HEK293 (cell line): ENCODE data around the gene FRMD5.

Source experiments
- BCL11B ChIP-seq: fragments of 450-650 bp; formaldehyde crosslinking; IDR thresholded peaks from 2 replicates; pipeline ENCODE4 v1.5.1; 2016; ENCODE audit warnings: low read depth, missing biosample characterization, missing genetic modification characterization
- GLI4 ChIP-seq: fragments of 450-650 bp; formaldehyde crosslinking; IDR thresholded peaks from 2 replicates; pipeline ENCODE4 v1.5.1; 2016; ENCODE audit warnings: missing biosample characterization, missing genetic modification characterization
- HOXD13 ChIP-seq: sonication (generic); formaldehyde crosslinking; IDR thresholded peaks from 2 replicates; pipeline ENCODE4 v1.8.0; 2022; ENCODE audit warnings: missing genetic modification reagents, borderline replicate concordance
- KLF8 ChIP-seq: fragments of 450-650 bp; formaldehyde crosslinking; IDR thresholded peaks from 2 replicates; pipeline ENCODE4 v1.5.1; 2016; ENCODE audit warnings: missing biosample characterization, missing genetic modification characterization
- RBAK ChIP-seq: fragments of 450-650 bp; formaldehyde crosslinking; IDR thresholded peaks from 2 replicates; pipeline ENCODE4 v1.5.1; 2016; ENCODE audit warnings: missing biosample characterization, missing genetic modification characterization
- REPIN1 ChIP-seq: fragments of 450-650 bp; formaldehyde crosslinking; IDR thresholded peaks from 2 replicates; pipeline ENCODE4 v1.5.1; 2017; ENCODE audit warnings: missing biosample characterization, missing genetic modification characterization, low read depth
- TCF7L2 ChIP-seq: IDR thresholded peaks from 2 replicates; pipeline ENCODE4 v1.6.1; 2011; ENCODE audit warnings: low read depth, mild to moderate bottlenecking, inconsistent platforms, low read length, moderate library complexity, borderline replicate concordance
- ZBTB21 ChIP-seq: fragments of 450-650 bp; formaldehyde crosslinking; IDR thresholded peaks from 2 replicates; pipeline ENCODE4 v1.5.1; 2017; ENCODE audit warnings: missing biosample characterization, missing genetic modification characterization
- ZIC2 ChIP-seq: fragments of 450-650 bp; formaldehyde crosslinking; IDR thresholded peaks from 2 replicates; pipeline ENCODE4 v1.5.1; 2016; ENCODE audit warnings: missing biosample characterization, missing genetic modification characterization
- ZNF2 ChIP-seq: fragments of 450-650 bp; formaldehyde crosslinking; IDR thresholded peaks from 2 replicates; pipeline ENCODE4 v1.5.1; 2016; ENCODE audit warnings: missing biosample characterization, missing genetic modification characterization
- ZNF266 ChIP-seq: fragments of 450-650 bp; formaldehyde crosslinking; IDR thresholded peaks from 2 replicates; pipeline ENCODE4 v1.5.1; 2016; ENCODE audit warnings: missing biosample characterization, missing genetic modification characterization, low read depth
- ZNF280D ChIP-seq: fragments of 450-650 bp; formaldehyde crosslinking; IDR thresholded peaks from 2 replicates; pipeline ENCODE4 v1.5.1; 2016; ENCODE audit warnings: missing biosample characterization, missing genetic modification characterization
- ZNF311 ChIP-seq: fragments of 450-650 bp; formaldehyde crosslinking; IDR thresholded peaks from 2 replicates; pipeline ENCODE4 v1.5.1; 2017; ENCODE audit warnings: missing biosample characterization, missing genetic modification characterization, borderline replicate concordance
- ZNF416 ChIP-seq: fragments of 450-650 bp; formaldehyde crosslinking; IDR thresholded peaks from 2 replicates; pipeline ENCODE4 v1.5.1; 2016; ENCODE audit warnings: missing biosample characterization, missing genetic modification characterization
- ZNF514 ChIP-seq: fragments of 450-650 bp; formaldehyde crosslinking; IDR thresholded peaks from 2 replicates; pipeline ENCODE4 v1.5.1; 2016; ENCODE audit warnings: missing biosample characterization, missing genetic modification characterization
- ZNF521 ChIP-seq: fragments of 450-650 bp; formaldehyde crosslinking; IDR thresholded peaks from 2 replicates; pipeline ENCODE4 v1.5.1; 2017; ENCODE audit warnings: missing biosample characterization, mild to moderate bottlenecking, missing genetic modification characterization
- ZNF530 ChIP-seq: fragments of 450-650 bp; formaldehyde crosslinking; IDR thresholded peaks from 2 replicates; pipeline ENCODE4 v1.5.1; 2016; ENCODE audit warnings: low read depth, missing biosample characterization, missing genetic modification characterization
- ZNF558 ChIP-seq: fragments of 450-650 bp; formaldehyde crosslinking; IDR thresholded peaks from 2 replicates; pipeline ENCODE4 v1.5.1; 2016; ENCODE audit warnings: missing biosample characterization, missing genetic modification characterization
- ZNF561 ChIP-seq: fragments of 450-650 bp; IDR thresholded peaks from 2 replicates; pipeline ENCODE4 v1.5.1; 2018; ENCODE audit warnings: missing biosample characterization, missing genetic modification characterization, borderline replicate concordance
- ZNF626 ChIP-seq: fragments of 450-650 bp; sonication (Bioruptor Pico); formaldehyde crosslinking; IDR thresholded peaks from 2 replicates; pipeline ENCODE4 v1.5.1; 2018; ENCODE audit warnings: missing biosample characterization, missing genetic modification characterization, inconsistent platforms
- ZNF747 ChIP-seq: fragments of 450-650 bp; formaldehyde crosslinking; IDR thresholded peaks from 2 replicates; pipeline ENCODE4 v1.5.1; 2016; ENCODE audit warnings: missing biosample characterization, missing genetic modification characterization
- ZSCAN23 ChIP-seq: fragments of 450-650 bp; formaldehyde crosslinking; IDR thresholded peaks from 2 replicates; pipeline ENCODE4 v1.5.1; 2016; ENCODE audit warnings: missing biosample characterization, missing genetic modification characterization
- TF ChIP-seq, protein P1 (sequence below): fragments of 450-650 bp; formaldehyde crosslinking; IDR thresholded peaks from 2 replicates; pipeline ENCODE4 v1.5.1; 2016; ENCODE audit warnings: missing biosample characterization, missing genetic modification characterization, low read depth
- TF ChIP-seq, protein P2 (sequence below): fragments of 450-650 bp; formaldehyde crosslinking; optimal IDR thresholded peaks from 2 replicates; pipeline ENCODE3; 2016; ENCODE audit warnings: missing biosample characterization, mild to moderate bottlenecking, missing genetic modification characterization
- TF ChIP-seq, protein P3 (sequence below): fragments of 450-650 bp; formaldehyde crosslinking; IDR thresholded peaks from 2 replicates; pipeline ENCODE4 v1.5.1; 2016; ENCODE audit warnings: missing biosample characterization, missing genetic modification characterization
- TF ChIP-seq, protein P4 (sequence below): sonication (generic); formaldehyde crosslinking; IDR thresholded peaks from 2 replicates; pipeline ENCODE4 v1.8.1; 2022; ENCODE audit warnings: mild to moderate bottlenecking, moderate library complexity, missing genetic modification reagents
- TF ChIP-seq, protein P5 (sequence below): fragments of 450-650 bp; formaldehyde crosslinking; IDR thresholded peaks from 2 replicates; pipeline ENCODE4 v1.5.1; 2016; ENCODE audit warnings: missing biosample characterization, missing genetic modification characterization

The FRMD5 gene

GRCh38 chr15:43826508-43827341, 368.3 kb downstream of the FRMD5 start, which contains the start of gene WDR76 (continued):
- TF ChIP-seq ZNF266 (tag by site-specific recombination) (no peak), ZNF521 (tag by site-specific recombination) (no peak), ZNF747 (tag by site-specific recombination) (no peak), ZNF530 (tag by site-specific recombination) (no peak), KLF8 (peak; percentile 86), GLI4 (tag by site-specific recombination) (no peak), ZNF514 (tag by site-specific recombination) (no peak), ZIC2 (peak; percentile 37; the same call in 1 of the 2 replicates), ZNF311 (tag by site-specific recombination) (no peak), ZNF416 (tag by site-specific recombination) (no peak), TCF7L2 (no peak), ZBTB21 (tag by site-specific recombination) (peak; percentile 8; the same call in 1 of the 2 replicates), RBAK (tag by site-specific recombination) (no peak), ZSCAN23 (tag by site-specific recombination) (no peak), ZNF558 (tag by site-specific recombination) (no peak), ZNF2 (no peak), ZNF626 (tag by site-specific recombination) (no peak), ZNF561 (tag by site-specific recombination) (0 out of 2 replicates have a peak, but pooled peaks have one; percentile 45), HOXD13 (no peak; the same call in 1 of the 2 replicates), ZNF280D (tag by site-specific recombination) (peak; percentile 40; the same call in 1 of the 2 replicates), REPIN1 (tag by site-specific recombination) (0 out of 2 replicates have a peak, but pooled peaks have one; percentile 29), BCL11B (no peak)
- TF ChIP-seq, protein P1, sequence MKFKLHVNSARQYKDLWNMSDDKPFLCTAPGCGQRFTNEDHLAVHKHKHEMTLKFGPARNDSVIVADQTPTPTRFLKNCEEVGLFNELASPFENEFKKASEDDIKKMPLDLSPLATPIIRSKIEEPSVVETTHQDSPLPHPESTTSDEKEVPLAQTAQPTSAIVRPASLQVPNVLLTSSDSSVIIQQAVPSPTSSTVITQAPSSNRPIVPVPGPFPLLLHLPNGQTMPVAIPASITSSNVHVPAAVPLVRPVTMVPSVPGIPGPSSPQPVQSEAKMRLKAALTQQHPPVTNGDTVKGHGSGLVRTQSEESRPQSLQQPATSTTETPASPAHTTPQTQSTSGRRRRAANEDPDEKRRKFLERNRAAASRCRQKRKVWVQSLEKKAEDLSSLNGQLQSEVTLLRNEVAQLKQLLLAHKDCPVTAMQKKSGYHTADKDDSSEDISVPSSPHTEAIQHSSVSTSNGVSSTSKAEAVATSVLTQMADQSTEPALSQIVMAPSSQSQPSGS (tag by site-specific recombination) = no peak
- TF ChIP-seq, protein P2, sequence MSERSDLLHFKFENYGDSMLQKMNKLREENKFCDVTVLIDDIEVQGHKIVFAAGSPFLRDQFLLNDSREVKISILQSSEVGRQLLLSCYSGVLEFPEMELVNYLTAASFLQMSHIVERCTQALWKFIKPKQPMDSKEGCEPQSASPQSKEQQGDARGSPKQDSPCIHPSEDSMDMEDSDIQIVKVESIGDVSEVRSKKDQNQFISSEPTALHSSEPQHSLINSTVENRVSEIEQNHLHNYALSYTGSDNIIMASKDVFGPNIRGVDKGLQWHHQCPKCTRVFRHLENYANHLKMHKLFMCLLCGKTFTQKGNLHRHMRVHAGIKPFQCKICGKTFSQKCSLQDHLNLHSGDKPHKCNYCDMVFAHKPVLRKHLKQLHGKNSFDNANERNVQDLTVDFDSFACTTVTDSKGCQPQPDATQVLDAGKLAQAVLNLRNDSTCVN (tag by site-specific recombination) = peak; percentile 45
- TF ChIP-seq, protein P3, sequence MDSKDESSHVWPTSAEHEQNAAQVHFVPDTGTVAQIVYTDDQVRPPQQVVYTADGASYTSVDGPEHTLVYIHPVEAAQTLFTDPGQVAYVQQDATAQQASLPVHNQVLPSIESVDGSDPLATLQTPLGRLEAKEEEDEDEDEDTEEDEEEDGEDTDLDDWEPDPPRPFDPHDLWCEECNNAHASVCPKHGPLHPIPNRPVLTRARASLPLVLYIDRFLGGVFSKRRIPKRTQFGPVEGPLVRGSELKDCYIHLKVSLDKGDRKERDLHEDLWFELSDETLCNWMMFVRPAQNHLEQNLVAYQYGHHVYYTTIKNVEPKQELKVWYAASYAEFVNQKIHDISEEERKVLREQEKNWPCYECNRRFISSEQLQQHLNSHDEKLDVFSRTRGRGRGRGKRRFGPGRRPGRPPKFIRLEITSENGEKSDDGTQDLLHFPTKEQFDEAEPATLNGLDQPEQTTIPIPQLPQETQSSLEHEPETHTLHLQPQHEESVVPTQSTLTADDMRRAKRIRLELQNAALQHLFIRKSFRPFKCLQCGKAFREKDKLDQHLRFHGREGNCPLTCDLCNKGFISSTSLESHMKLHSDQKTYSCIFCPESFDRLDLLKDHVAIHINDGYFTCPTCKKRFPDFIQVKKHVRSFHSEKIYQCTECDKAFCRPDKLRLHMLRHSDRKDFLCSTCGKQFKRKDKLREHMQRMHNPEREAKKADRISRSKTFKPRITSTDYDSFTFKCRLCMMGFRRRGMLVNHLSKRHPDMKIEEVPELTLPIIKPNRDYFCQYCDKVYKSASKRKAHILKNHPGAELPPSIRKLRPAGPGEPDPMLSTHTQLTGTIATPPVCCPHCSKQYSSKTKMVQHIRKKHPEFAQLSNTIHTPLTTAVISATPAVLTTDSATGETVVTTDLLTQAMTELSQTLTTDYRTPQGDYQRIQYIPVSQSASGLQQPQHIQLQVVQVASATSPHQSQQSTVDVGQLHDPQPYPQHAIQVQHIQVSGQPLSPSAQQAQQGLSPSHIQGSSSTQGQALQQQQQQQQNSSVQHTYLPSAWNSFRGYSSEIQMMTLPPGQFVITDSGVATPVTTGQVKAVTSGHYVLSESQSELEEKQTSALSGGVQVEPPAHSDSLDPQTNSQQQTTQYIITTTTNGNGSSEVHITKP (tag by site-specific recombination) = no peak
- TF ChIP-seq, protein P4, sequence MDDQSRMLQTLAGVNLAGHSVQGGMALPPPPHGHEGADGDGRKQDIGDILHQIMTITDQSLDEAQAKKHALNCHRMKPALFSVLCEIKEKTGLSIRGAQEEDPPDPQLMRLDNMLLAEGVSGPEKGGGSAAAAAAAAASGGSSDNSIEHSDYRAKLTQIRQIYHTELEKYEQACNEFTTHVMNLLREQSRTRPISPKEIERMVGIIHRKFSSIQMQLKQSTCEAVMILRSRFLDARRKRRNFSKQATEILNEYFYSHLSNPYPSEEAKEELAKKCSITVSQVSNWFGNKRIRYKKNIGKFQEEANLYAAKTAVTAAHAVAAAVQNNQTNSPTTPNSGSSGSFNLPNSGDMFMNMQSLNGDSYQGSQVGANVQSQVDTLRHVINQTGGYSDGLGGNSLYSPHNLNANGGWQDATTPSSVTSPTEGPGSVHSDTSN (CRISPR knock-in tag) = no peak
- TF ChIP-seq, protein P5, sequence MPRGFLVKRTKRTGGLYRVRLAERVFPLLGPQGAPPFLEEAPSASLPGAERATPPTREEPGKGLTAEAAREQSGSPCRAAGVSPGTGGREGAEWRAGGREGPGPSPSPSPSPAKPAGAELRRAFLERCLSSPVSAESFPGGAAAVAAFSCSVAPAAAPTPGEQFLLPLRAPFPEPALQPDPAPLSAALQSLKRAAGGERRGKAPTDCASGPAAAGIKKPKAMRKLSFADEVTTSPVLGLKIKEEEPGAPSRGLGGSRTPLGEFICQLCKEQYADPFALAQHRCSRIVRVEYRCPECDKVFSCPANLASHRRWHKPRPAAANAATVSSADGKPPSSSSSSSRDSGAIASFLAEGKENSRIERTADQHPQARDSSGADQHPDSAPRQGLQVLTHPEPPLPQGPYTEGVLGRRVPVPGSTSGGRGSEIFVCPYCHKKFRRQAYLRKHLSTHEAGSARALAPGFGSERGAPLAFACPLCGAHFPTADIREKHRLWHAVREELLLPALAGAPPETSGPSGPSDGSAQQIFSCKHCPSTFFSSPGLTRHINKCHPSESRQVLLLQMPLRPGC (tag by site-specific recombination) = no peak
